ENCODE measurements around the gene TIFAB. TPM values are rescaled to one million over a fixed set of nuclear protein-coding genes. Genes with fewer than 3 reads are reported as not detected.

Gene TIFAB
- total RNA-seq, 1 donor: not detected

- Histone ChIP-seq H3K27ac (ENCODE audit: low read depth, low read length) (no peak overlapping the region), H4K20me1 (ENCODE audit: insufficient read depth, low read length) (no peaks in the 10 kb centered on the region), H2AFZ (ENCODE audit: low read length) (no peak overlapping the region), H3K4me2 (ENCODE audit: insufficient read depth, low read length) (no peak overlapping the region), H3K4me1 (ENCODE audit: insufficient read depth, low read length) (no peaks in the 10 kb centered on the region), H3K27me3 (ENCODE audit: insufficient read depth, low read length) (peaks cover 43% of the 10 kb centered on the region), H3K9me3 (ENCODE audit: low read depth, low read length) (no peaks in the 10 kb centered on the region), H3K36me3 (ENCODE audit: insufficient read depth, low read length) (no peaks in the 10 kb centered on the region), H3K4me3 (ENCODE audit: insufficient read depth, low read length) (no peak overlapping the region), H3K79me2 (ENCODE audit: insufficient read depth, low read length) (no peaks in the 10 kb centered on the region)
- no peak for DNase-seq (ENCODE audit: insufficient read length, low spot score, missing footprints)
- TF ChIP-seq, protein P1, sequence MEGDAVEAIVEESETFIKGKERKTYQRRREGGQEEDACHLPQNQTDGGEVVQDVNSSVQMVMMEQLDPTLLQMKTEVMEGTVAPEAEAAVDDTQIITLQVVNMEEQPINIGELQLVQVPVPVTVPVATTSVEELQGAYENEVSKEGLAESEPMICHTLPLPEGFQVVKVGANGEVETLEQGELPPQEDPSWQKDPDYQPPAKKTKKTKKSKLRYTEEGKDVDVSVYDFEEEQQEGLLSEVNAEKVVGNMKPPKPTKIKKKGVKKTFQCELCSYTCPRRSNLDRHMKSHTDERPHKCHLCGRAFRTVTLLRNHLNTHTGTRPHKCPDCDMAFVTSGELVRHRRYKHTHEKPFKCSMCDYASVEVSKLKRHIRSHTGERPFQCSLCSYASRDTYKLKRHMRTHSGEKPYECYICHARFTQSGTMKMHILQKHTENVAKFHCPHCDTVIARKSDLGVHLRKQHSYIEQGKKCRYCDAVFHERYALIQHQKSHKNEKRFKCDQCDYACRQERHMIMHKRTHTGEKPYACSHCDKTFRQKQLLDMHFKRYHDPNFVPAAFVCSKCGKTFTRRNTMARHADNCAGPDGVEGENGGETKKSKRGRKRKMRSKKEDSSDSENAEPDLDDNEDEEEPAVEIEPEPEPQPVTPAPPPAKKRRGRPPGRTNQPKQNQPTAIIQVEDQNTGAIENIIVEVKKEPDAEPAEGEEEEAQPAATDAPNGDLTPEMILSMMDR (IDR thresholded peaks at IDR 0.05; ENCODE audit: extremely low read depth, low read depth, low read length): no peak
These were observed 26.8 kb upstream of the TIFAB start for GRCh38 chr5:135478938-135479337.

DNA sequence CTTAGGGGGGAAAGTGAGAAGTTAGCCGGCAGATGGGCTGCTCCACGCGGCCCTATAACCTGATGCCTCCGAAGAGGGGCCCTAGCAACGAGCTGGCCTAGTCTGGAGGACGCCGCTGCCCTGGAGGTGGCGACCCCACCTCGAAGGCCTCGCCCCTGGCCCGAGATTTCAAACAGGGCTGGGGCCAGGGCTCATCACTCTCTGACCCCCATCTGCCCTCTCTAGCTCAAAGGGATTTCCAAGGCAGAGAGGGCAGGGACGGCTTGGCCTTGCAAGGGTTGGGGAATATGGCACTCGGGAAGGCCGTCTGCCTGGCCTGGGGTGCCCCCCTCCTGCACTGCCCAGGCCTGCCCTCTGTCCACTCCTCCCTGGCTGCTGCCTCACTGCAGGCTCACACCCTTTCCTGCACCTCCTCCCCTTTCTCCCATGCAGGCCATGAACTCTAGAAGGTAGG is 25.5 kb upstream of the TIFAB start:
- peaks cover 46% of the 10 kb centered on the region for H3K27me3 ChIP-seq (ENCODE audit: insufficient read depth, low read length)
- H3K36me3 ChIP-seq (ENCODE audit: insufficient read depth, low read length): no peaks in the 10 kb centered on the region
- H2AFZ ChIP-seq (ENCODE audit: low read length): no peak overlapping the region
- H3K79me2 ChIP-seq (ENCODE audit: insufficient read depth, low read length): no peaks in the 10 kb centered on the region
- no peak overlapping the region for H3K4me2 ChIP-seq (ENCODE audit: insufficient read depth, low read length)
- H3K9me3 ChIP-seq (ENCODE audit: low read depth, low read length): no peaks in the 10 kb centered on the region
- no peak overlapping the region for H3K4me3 ChIP-seq (ENCODE audit: insufficient read depth, low read length)
- H3K27ac ChIP-seq (ENCODE audit: low read depth, low read length): no peak overlapping the region
- no peak for DNase-seq (ENCODE audit: insufficient read length, low spot score, missing footprints)
- no peaks in the 10 kb centered on the region for H4K20me1 ChIP-seq (ENCODE audit: insufficient read depth, low read length)
- TF ChIP-seq, protein P1 (IDR thresholded peaks at IDR 0.05; ENCODE audit: extremely low read depth, low read depth, low read length): no peak
- H3K4me1 ChIP-seq (ENCODE audit: insufficient read depth, low read length): no peaks in the 10 kb centered on the region

DNA sequence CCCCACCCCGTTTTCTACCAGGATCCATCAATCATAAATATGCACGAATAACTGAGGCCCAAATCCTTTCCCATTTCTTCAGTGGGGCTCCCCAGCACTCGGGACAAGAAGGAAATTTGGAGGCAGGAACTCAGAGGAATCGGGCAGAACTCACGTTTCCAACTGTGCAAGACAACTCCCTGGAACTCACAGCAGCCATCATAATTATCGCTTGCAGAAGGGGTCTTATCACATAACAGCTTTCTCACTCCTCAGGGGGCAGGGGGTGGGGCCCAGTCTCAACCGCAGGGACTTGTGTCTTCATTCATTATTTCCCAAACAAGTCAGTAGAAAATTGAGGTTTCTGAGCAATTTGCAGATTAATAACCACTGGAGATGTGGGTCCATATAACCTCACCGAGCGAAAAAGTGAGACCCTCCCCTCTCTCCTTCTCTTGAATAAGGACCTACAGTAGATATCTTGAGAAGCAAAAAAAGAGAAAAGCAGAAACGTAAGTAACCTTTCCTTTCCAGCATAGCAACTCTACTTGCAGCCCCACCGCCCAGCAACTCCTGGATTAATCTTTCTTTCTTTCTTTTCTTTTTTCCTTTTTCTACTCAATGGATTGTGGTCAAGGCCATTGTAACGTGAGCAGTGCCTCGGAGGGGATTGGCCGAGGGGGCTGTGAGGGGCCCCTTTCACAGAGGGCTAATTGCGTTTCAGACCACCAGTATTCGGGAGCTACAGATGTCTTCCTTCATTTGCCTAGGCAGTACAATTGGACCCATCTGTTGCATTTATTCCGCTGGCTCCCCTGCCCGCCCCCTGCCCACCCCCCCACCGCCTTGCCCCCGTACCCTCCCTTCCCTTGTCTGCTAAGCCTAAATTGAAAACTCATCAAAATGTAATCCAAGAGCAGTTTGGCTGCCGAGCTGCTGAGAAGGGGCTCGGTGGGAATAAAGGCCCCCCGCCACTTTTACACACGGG is 24.7 kb upstream of the TIFAB start:
- Histone ChIP-seq H3K9me3 (ENCODE audit: low read depth, low read length) (no peaks in the 10 kb centered on the region), H3K27ac (ENCODE audit: low read depth, low read length) (no peak overlapping the region), H4K20me1 (ENCODE audit: insufficient read depth, low read length) (no peaks in the 10 kb centered on the region), H3K36me3 (ENCODE audit: insufficient read depth, low read length) (no peaks in the 10 kb centered on the region), H3K4me3 (ENCODE audit: insufficient read depth, low read length) (no peak overlapping the region), H3K27me3 (ENCODE audit: insufficient read depth, low read length) (peaks cover 51% of the 10 kb centered on the region), H3K4me2 (ENCODE audit: insufficient read depth, low read length) (no peak overlapping the region), H3K79me2 (ENCODE audit: insufficient read depth, low read length) (no peaks in the 10 kb centered on the region), H2AFZ (ENCODE audit: low read length) (no peak overlapping the region), H3K4me1 (ENCODE audit: insufficient read depth, low read length) (no peaks in the 10 kb centered on the region)
- TF ChIP-seq, protein P1 (IDR thresholded peaks at IDR 0.05; ENCODE audit: extremely low read depth, low read depth, low read length): no peak
- DNase-seq (ENCODE audit: insufficient read length, low spot score, missing footprints): no peak

- Histone ChIP-seq H4K20me1 (ENCODE audit: insufficient read depth, low read length) (no peaks in the 10 kb centered on the region), H3K79me2 (ENCODE audit: insufficient read depth, low read length) (no peaks in the 10 kb centered on the region), H3K27me3 (ENCODE audit: insufficient read depth, low read length) (peaks cover 62% of the 10 kb centered on the region), H3K4me2 (ENCODE audit: insufficient read depth, low read length) (no peak overlapping the region), H3K27ac (ENCODE audit: low read depth, low read length) (no peak overlapping the region), H3K4me3 (ENCODE audit: insufficient read depth, low read length) (no peak overlapping the region), H3K9me3 (ENCODE audit: low read depth, low read length) (no peaks in the 10 kb centered on the region), H3K36me3 (ENCODE audit: insufficient read depth, low read length) (no peaks in the 10 kb centered on the region), H2AFZ (ENCODE audit: low read length) (no peak overlapping the region), H3K4me1 (ENCODE audit: insufficient read depth, low read length) (no peaks in the 10 kb centered on the region)
- TF ChIP-seq, protein P1 (IDR thresholded peaks at IDR 0.05; ENCODE audit: extremely low read depth, low read depth, low read length): no peak
- DNase-seq (ENCODE audit: insufficient read length, low spot score, missing footprints): no peak
These were observed 22.0 kb upstream of the TIFAB start for GRCh38 chr5:135473956-135474670.
